SK-N-SH treated with all-trans-retinoic acid at 6 μM for 48 hours (cell line): ENCODE data around the gene GLRX3.

ENCODE experiments used
- PATZ1 ChIP-seq: fragments of 250-450 bp; sonication (Bioruptor Pico); IDR thresholded peaks from 2 replicates; pipeline ENCODE4 v1.8.0; 2020; ENCODE audit warnings: mild to moderate bottlenecking, moderate library complexity, borderline replicate concordance
- TOX ChIP-seq: fragments of 250-450 bp; sonication (Bioruptor Pico); IDR thresholded peaks from 2 replicates; pipeline ENCODE4 v1.8.0; 2021; ENCODE audit warnings: mild to moderate bottlenecking, moderate library complexity, borderline replicate concordance
- ZC3H10 ChIP-seq: fragments of 250-450 bp; sonication (Bioruptor Pico); IDR thresholded peaks from 2 replicates; pipeline ENCODE4 v1.5.1; 2021; ENCODE audit warnings: mild to moderate bottlenecking, moderate library complexity
- ZFP30 ChIP-seq: fragments of 450-650 bp; formaldehyde crosslinking; IDR thresholded peaks from 2 replicates; pipeline ENCODE4 v1.5.0; 2022; ENCODE audit warnings: mild to moderate bottlenecking, moderate library complexity

GRCh38 chr10:130174328-130174727, 38.1 kb downstream of the GLRX3 start:
- TF ChIP-seq PATZ1 (CRISPR knock-in tag) (no peak), TOX (CRISPR knock-in tag) (no peak), ZC3H10 (CRISPR knock-in tag) (no peak), ZFP30 (CRISPR knock-in tag) (no peak)
